IPS-15b (cell line): ENCODE results near the gene RPRD2.

ENCODE experiments used
- H3K27me3 ChIP-seq: one replicate; pipeline ENCODE4 v1.6.1; 2013; ENCODE audit warnings: low read length; ENCODE audit not compliant: control insufficient read depth, insufficient read depth
- H3K36me3 ChIP-seq: one replicate; pipeline ENCODE4 v1.6.1; 2013; ENCODE audit warnings: low read length; ENCODE audit not compliant: control insufficient read depth, insufficient read depth
- H3K4me1 ChIP-seq: one replicate; pipeline ENCODE4 v1.6.1; 2013; ENCODE audit warnings: mild to moderate bottlenecking, low read length; ENCODE audit not compliant: control insufficient read depth, insufficient read depth
- H3K4me3 ChIP-seq: one replicate; pipeline ENCODE4 v1.5.1; 2013; ENCODE audit warnings: low read depth, low read length
- H3K9ac ChIP-seq: one replicate; pipeline ENCODE4 v1.6.1; 2013; ENCODE audit warnings: low read depth, mild to moderate bottlenecking, low read length
- H3K9me3 ChIP-seq: one replicate; pipeline ENCODE4 v1.6.1; 2013; ENCODE audit warnings: mild to moderate bottlenecking, low read length; ENCODE audit not compliant: control insufficient read depth, insufficient read depth

RPRD2 gene

DNA sequence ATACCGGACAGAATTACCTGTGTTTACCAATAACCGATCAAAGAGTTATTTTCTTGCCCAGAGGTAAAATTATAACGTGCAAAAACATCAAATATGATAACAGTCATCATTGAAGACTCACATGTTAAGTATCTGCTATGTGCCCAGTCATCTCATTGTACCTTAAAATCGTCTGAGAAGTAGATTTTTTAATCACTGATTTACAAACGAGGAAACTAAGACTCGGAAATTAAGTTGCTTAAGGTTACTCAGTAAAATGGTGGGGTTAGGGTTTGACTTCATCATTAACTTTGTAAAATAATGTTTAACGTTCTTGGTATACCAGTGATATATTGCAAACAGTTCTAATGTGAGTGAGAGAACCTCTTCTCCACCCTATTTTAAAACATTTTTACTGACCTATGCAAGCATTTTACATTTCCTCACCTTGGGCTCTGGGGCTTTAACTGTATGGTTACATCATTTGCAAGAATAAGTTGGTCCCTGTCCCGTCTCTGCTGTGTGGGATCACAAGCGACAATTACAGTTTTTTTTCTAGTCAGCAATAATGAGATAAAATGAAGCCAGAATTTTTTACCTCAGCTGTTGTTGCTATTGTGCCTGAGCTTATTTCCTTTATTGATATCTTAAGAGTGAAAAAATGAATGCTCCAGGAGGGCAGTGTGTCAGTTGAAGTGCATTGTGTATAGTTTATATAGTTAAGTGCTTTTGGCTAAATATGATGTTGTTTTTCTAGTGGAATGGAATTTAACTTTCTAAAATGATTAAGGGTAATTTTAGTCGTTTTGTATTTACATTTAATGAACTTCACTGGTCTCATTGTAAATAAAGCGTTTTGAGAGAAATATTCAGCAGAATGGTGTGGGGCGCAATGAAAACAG is 2.7 kb downstream of the RPRD2 start:
- Histone ChIP-seq H3K4me1 (peaks cover 4% of the 10 kb centered on the region), H3K4me3 (peak overlapping the region; percentile 92), H3K9ac (peak overlapping the region; percentile 51), H3K36me3 (no peaks in the 10 kb centered on the region), H3K9me3 (no peaks in the 10 kb centered on the region), H3K27me3 (no peaks in the 10 kb centered on the region)

DNA sequence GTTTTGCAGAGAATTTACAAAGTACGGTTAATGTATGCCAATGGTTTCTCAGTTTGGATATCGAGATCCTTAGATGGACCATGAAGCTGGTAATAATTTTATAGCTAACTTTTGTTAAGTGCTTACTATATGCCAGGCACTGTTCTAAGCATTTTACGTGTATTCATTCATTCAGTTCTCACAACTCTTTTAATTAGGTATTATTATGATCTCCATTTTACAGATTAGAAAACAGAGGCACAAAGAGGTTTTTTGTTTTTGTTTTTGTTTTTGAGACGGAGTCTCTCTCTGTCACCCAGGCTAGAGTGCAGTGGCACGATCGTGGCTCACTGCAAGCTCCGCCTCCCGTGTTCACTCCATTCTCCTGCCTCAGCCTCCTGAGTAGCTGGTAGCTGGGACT is 7.2 kb downstream of the RPRD2 start:
- no peaks in the 10 kb centered on the region for H3K36me3 ChIP-seq
- H3K27me3 ChIP-seq: no peaks in the 10 kb centered on the region
- H3K4me3 ChIP-seq: no peak overlapping the region
- peaks cover 4% of the 10 kb centered on the region for H3K4me1 ChIP-seq
- no peaks in the 10 kb centered on the region for H3K9me3 ChIP-seq
- no peak overlapping the region for H3K9ac ChIP-seq

DNA sequence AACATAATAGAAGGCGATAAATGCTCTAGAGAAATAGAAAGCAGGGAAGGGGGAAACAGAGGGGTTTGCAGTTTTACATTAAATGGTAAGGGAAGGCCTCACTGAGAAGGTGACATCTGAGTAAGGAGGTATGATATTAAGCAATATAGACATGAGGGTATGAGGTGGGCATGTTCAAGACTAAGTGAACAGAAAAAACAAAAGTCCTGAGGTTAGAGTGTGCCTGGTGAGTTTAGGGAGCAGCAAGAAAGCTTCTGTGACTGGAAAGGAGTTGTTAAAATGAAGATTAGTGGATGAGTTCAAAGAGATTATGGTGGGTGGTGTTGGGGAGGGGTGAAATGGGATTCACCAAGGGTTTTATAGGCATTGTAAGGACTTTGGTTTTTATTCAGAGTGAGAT is 8.6 kb downstream of the RPRD2 start:
- H3K4me3 ChIP-seq: no peak overlapping the region
- no peaks in the 10 kb centered on the region for H3K27me3 ChIP-seq
- H3K4me1 ChIP-seq: peaks cover 4% of the 10 kb centered on the region
- H3K9ac ChIP-seq: no peak overlapping the region
- H3K9me3 ChIP-seq: no peaks in the 10 kb centered on the region
- no peaks in the 10 kb centered on the region for H3K36me3 ChIP-seq

DNA sequence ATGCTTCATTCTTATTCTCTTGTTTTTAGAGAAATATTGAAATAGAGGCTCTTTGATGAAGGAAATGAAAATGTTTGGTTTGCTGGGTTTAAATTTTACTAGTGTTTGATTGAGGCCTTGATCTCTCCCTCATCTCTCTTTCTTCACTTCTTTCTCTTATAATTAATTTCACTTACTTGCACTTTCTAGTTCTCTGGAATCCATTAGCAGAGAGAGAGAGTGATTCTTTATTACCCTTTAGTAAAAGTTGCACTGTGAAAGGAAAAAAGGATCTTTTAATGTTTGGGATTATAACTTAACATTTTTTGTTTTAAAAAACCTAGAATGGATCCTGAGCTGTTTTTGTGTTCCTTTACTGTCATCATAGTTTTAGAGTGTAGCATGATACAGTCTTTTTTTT is 12.2 kb downstream of the RPRD2 start:
- H3K4me1 ChIP-seq: peaks cover 4% of the 10 kb centered on the region
- no peaks in the 10 kb centered on the region for H3K36me3 ChIP-seq
- no peaks in the 10 kb centered on the region for H3K9me3 ChIP-seq
- H3K9ac ChIP-seq: no peak overlapping the region
- H3K27me3 ChIP-seq: no peaks in the 10 kb centered on the region
- no peak overlapping the region for H3K4me3 ChIP-seq

DNA sequence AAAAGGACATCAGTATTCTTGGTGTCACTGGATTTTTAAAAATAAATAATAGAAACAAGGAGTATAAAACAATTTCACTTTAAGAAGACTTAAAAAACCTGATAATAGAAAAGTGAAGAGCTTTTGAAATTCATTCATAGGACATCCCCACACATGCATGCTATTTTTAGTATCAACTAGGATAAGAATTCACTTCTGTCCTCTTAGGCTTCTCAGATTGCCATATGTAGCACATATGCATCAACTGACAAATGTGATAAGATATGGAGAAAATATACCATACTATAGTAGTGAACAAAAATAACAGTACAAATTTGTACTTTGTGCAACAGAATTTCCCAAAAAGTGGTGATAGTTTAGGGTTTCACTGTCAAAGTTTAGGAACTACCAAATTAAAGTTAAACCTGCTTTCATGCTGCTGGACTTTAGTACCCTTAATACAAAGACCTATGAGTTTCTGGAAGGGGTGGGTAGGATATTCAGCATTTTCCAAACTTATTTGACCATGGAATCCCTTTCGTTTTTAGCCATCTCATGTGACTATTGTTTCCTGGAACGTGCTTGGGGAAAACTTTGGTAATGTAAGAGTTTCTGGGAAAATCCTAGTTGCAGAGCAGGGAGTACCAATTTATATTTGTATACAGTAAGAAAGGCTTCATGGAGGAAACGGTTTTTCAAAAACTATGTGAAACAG is 19.8 kb downstream of the RPRD2 start:
- no peaks in the 10 kb centered on the region for H3K9me3 ChIP-seq
- H3K36me3 ChIP-seq: no peaks in the 10 kb centered on the region
- no peak overlapping the region for H3K4me3 ChIP-seq
- H3K27me3 ChIP-seq: no peaks in the 10 kb centered on the region
- no peaks in the 10 kb centered on the region for H3K4me1 ChIP-seq
- no peak overlapping the region for H3K9ac ChIP-seq

DNA sequence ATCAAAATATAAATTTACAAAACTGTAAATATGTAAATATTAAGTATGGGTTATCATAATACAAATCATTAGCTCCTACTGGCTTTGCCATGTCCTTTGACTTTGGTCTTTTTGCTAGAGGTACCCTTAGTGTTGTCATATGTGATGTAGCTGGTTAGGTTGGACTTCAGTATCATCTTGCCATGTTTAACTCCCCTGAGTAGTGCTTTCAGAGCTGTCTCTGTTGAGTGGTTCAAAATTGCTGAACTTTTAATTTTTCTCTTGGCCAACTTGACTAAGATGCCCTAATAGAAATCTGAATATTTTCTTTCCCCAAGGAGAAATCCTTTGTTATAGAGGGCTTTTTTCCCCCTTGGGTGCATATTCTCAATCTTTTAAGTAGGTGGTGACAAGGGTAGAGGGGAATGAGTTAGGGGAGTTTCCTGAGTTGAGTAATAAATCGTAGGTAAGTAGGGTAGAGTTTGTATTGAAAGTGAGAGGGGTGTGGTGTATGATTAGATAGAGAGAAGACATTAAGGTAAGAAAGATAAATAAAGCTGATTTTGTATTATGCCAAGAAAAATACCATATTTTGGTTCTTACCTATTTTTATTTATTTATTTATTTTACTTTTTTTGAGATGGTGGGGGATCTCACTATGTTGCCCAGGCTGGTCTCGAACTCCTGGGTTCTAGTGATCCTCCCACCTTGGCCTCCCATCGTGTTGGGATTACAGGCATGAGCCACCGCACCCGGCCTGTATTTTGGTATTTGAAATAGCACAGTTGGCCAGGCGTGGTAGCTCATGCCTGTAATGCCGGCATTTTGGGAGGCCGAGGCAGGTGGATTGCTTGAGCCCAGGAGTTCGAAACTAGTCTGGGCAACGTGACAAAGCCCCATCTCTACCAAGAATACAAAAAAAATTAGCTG is 21.8 kb downstream of the RPRD2 start:
- Histone ChIP-seq H3K4me1 (no peaks in the 10 kb centered on the region), H3K9me3 (no peaks in the 10 kb centered on the region), H3K27me3 (no peaks in the 10 kb centered on the region), H3K9ac (no peak overlapping the region), H3K4me3 (no peak overlapping the region), H3K36me3 (no peaks in the 10 kb centered on the region)

DNA sequence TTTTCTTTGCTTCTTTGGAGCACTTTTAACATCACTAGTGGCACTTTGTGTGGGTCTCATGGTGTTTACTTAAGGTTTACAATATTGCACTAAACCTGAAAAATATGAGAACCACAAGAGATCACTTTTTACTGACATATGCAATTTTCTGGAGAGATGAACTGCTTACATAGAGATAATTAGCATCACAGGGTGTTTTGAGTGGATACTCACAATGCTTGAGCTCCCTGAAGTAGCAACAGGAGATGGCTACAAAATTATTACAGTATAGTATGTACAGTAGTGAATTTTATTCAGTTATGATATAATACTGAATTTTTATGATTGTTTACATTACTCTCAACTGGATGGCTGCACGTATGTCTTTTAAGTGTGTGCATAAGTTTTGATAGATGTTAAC is 22.6 kb downstream of the RPRD2 start:
- H3K36me3 ChIP-seq: no peaks in the 10 kb centered on the region
- no peaks in the 10 kb centered on the region for H3K4me1 ChIP-seq
- no peak overlapping the region for H3K9ac ChIP-seq
- H3K9me3 ChIP-seq: no peaks in the 10 kb centered on the region
- no peaks in the 10 kb centered on the region for H3K27me3 ChIP-seq
- H3K4me3 ChIP-seq: no peak overlapping the region

DNA sequence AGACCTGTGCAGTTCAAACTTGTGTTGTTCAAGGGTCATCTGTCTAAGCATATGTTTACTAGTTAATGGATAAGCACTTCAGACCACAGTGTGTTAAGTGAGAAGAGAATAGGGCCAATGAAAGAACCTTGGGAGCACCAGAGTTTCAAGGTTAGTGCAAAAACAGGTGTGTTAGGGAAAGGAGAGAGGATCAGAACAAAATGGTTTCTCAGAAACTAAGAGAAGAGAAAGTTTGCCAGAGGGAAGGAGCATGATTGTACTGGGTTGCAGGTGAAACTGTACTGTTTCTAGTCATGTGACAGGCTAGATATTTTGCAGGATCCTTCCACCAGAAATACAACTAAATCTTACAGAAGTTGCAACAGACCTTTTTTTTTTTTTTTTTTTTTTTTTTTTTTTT is 23.3 kb downstream of the RPRD2 start:
- H3K9ac ChIP-seq: no peak overlapping the region
- no peaks in the 10 kb centered on the region for H3K4me1 ChIP-seq
- H3K9me3 ChIP-seq: no peaks in the 10 kb centered on the region
- no peaks in the 10 kb centered on the region for H3K27me3 ChIP-seq
- H3K4me3 ChIP-seq: no peak overlapping the region
- no peaks in the 10 kb centered on the region for H3K36me3 ChIP-seq

DNA sequence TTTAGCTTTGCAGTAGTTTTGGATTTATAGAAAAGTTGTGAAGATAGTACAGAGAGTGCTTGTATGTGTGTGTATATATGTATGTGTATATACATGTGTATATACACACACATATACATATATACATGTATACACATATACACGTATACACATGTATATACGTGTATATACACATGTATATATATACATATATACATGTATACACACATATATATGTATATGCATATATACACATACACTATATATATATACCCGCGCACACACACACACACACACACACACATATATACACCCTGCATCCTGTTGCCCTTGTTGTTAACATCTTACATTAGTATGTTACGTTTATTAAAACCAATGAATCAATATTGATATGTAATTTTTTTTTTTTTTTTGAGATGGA is 24.3 kb downstream of the RPRD2 start:
- Histone ChIP-seq H3K9ac (no peak overlapping the region), H3K4me1 (no peaks in the 10 kb centered on the region), H3K9me3 (no peaks in the 10 kb centered on the region)

DNA sequence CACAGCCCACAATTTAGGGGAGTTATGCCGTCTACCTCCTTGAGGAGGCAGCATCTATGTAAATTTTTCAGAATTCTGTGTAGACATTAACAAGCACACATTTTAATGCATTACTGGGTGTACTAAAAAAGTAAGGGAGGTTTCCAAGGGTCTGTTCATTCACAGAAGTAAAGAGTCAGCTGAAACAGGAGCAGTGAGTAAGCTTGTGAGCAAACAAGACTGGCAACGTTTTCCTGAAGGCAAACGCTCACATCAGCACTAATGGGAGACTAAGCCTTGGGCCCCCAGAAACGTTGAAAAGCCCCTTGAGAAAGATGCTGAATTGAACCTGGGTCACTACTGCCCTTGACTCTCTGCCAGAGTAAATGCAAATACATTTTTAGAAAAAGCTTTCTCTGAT is 25.7 kb downstream of the RPRD2 start:
- no peaks in the 10 kb centered on the region for H3K27me3 ChIP-seq
- no peak overlapping the region for H3K4me3 ChIP-seq
- H3K9ac ChIP-seq: no peak overlapping the region
- H3K9me3 ChIP-seq: no peaks in the 10 kb centered on the region
- H3K4me1 ChIP-seq: no peaks in the 10 kb centered on the region
- H3K36me3 ChIP-seq: no peaks in the 10 kb centered on the region

More for the DNA sequence above, 24.3 kb downstream of the RPRD2 start:
- no peaks in the 10 kb centered on the region for H3K27me3 ChIP-seq
- H3K36me3 ChIP-seq: no peaks in the 10 kb centered on the region
- no peak overlapping the region for H3K4me3 ChIP-seq

DNA sequence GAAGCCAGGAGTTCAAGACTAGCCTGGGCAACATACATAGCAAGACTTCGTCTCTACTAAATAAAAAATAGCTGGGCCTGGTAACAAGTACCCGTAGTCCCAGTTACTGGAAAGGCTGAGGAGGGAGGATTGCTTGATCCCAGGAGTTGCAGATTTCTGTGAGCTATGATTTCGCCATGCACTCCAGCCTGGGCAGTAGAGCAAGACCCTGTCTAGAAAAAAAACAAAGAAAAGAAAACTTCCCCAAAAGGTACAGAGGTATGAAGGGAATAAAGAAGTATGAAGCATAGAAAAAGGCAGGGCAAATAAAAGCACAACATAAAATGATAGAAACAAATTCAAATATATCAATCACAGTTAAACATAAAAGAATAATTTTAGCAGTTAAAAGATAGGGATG is 28.7 kb downstream of the RPRD2 start:
- Histone ChIP-seq H3K9me3 (no peaks in the 10 kb centered on the region), H3K4me1 (no peaks in the 10 kb centered on the region), H3K27me3 (no peaks in the 10 kb centered on the region), H3K9ac (no peak overlapping the region), H3K36me3 (no peaks in the 10 kb centered on the region), H3K4me3 (no peak overlapping the region)
